ENCODE results near the gene DHX58. TPM values are rescaled to one million over a fixed set of nuclear protein-coding genes. Genes with fewer than 3 reads are reported as not detected.
A peak's percentile ranks its signal among the peaks of the same experiment; 100 is the strongest.

The DHX58 gene
- total and polyA plus RNA-seq, 2 donors (not counting 1 experiment from before 2014, with no cell fraction given): 39.7 to 57.6 TPM

GRCh38 chr17:42116705-42117396 lies 4.3 kb upstream of the DHX58 start:
- Mint-ChIP-seq H3K4me3 (peak overlapping the region; percentile 6), H3K27me3 (no peaks in the 10 kb centered on the region), H3K27ac (peak overlapping the region; percentile 24), H3K9me3 (ENCODE audit: insufficient read depth) (no peaks in the 10 kb centered on the region), H3K4me1 (peaks cover 55% of the 10 kb centered on the region)
- Histone ChIP-seq H3K9me3 (ENCODE audit: control extremely low read depth in 1 of 3, control insufficient read depth in 2 of 3, insufficient read depth in 1 of 3, low read length in 2 of 3) (no peaks in the 10 kb centered on the region), H2AFZ (ENCODE audit: insufficient read depth, low read depth, low read length, poor library complexity, severe bottlenecking) (no peak overlapping the region), H3K9ac (ENCODE audit: low read length) (no peak overlapping the region), H3K36me3 (replicated peaks in 1 of 2; ENCODE audit: control extremely low read depth in 1 of 2, control insufficient read depth in 1 of 2, extremely low read depth in 1 of 2, insufficient read depth in 2 of 2, low read length in 1 of 2) (peaks cover 0 to 30% of the 10 kb centered on the region in 2 experiments), H3K4me2 (replicated peaks; ENCODE audit: low read depth, low read length, poor library complexity, severe bottlenecking) (peak overlapping the region; percentile 68), H3K27me3 (replicated peaks in 1 of 4; ENCODE audit: control extremely low read depth in 1 of 4, control insufficient read depth in 3 of 4, insufficient read depth in 4 of 4, low read length in 3 of 4) (no peaks in the 10 kb centered on the region), H3K79me2 (ENCODE audit: control insufficient read depth, insufficient read depth, low read length) (peaks cover 10% of the 10 kb centered on the region), H3K4me3 (ENCODE audit: control extremely low read depth in 1 of 5, extremely low read depth in 1 of 5, insufficient read depth in 1 of 5, low read depth in 2 of 5, low read length in 4 of 5) (no peak overlapping the region), H3K4me1 (ENCODE audit: control insufficient read depth in 2 of 2, insufficient read depth in 2 of 2, low read length in 2 of 2) (peaks cover 37 to 56% of the 10 kb centered on the region in 2 donors), H3K27ac (ENCODE audit: low read length in 2 of 2) (peak overlapping the region in 1 of 2 donors; percentile 77), H4K20me1 (ENCODE audit: control insufficient read depth, insufficient read depth, low read length, poor library complexity, severe bottlenecking) (no peaks in the 10 kb centered on the region)
- TF ChIP-seq CTCF (IDR thresholded peaks at IDR 0.05) (peak; percentile 80), EZH2 (IDR thresholded peaks at IDR 0.05; ENCODE audit: borderline replicate concordance, insufficient read depth, low read depth, low read length, poor library complexity, severe bottlenecking) (no peak)
- intact Hi-C loops (cut with micrococcal nuclease): loop anchor here (1.0 to 10.0 kb wide), 8 partner anchors 10 to 379 kb away; partner anchors contain the start of genes NKIRAS2, ODAD4 and STAT3
- ChIA-PET POLR2A (interaction anchor here (2.4 kb wide), 1 partner anchor 91 kb away, joined by 11 read pairs; no protein-coding TSS in a partner anchor), CTCF (interaction anchor here (1.1 to 7.0 kb wide), 16 partner anchors 9 to 184 kb away, joined by 3 to 115 read pairs (median 10); partner anchors contain the start of genes CNP, DNAJC7, KCNH4 and NKIRAS2)
- peak; percentile 90 for DNase-seq
- peak; percentile 44 for ATAC-seq (ENCODE audit: low read depth)
- WGBS (ENCODE audit: insufficient coverage): 51% methylated on average over 18 of the region's 18 CpGs

- Histone ChIP-seq H3K4me2 (replicated peaks; ENCODE audit: low read depth, low read length, poor library complexity, severe bottlenecking) (no peak overlapping the region), H3K4me3 (ENCODE audit: control extremely low read depth in 1 of 5, extremely low read depth in 1 of 5, insufficient read depth in 1 of 5, low read depth in 2 of 5, low read length in 4 of 5) (no peak overlapping the region), H3K4me1 (ENCODE audit: control insufficient read depth in 2 of 2, insufficient read depth in 2 of 2, low read length in 2 of 2) (peaks cover 35 to 49% of the 10 kb centered on the region in 2 donors), H4K20me1 (ENCODE audit: control insufficient read depth, insufficient read depth, low read length, poor library complexity, severe bottlenecking) (no peaks in the 10 kb centered on the region), H3K9me3 (ENCODE audit: control extremely low read depth in 1 of 3, control insufficient read depth in 2 of 3, insufficient read depth in 1 of 3, low read length in 2 of 3) (no peaks in the 10 kb centered on the region), H3K9ac (ENCODE audit: low read length) (no peak overlapping the region), H3K36me3 (replicated peaks in 1 of 2; ENCODE audit: control extremely low read depth in 1 of 2, control insufficient read depth in 1 of 2, extremely low read depth in 1 of 2, insufficient read depth in 2 of 2, low read length in 1 of 2) (peaks cover 0 to 33% of the 10 kb centered on the region in 2 experiments), H3K27ac (ENCODE audit: low read length in 2 of 2) (no peak overlapping the region), H3K79me2 (ENCODE audit: control insufficient read depth, insufficient read depth, low read length) (peaks cover 14% of the 10 kb centered on the region), H3K27me3 (replicated peaks in 1 of 4; ENCODE audit: control extremely low read depth in 1 of 4, control insufficient read depth in 3 of 4, insufficient read depth in 4 of 4, low read length in 3 of 4) (no peaks in the 10 kb centered on the region), H2AFZ (ENCODE audit: insufficient read depth, low read depth, low read length, poor library complexity, severe bottlenecking) (no peak overlapping the region)
- peak overlapping the region; percentile 76 for H3K27ac Mint-ChIP-seq
- no peaks in the 10 kb centered on the region for H3K9me3 Mint-ChIP-seq (ENCODE audit: insufficient read depth)
- ATAC-seq (ENCODE audit: low read depth): no peak
- ChIA-PET POLR2A (interaction anchor here (0.6 to 1.5 kb wide), 4 partner anchors 10 to 416 kb away, joined by 3 to 4 read pairs (median 3); partner anchors contain the start of gene CNP), CTCF (interaction anchor here (1.0 to 6.9 kb wide), 6 partner anchors 47 to 151 kb away, joined by 3 to 115 read pairs (median 12); partner anchors contain the start of genes CNP, DNAJC7 and NKIRAS2)
- no peaks in the 10 kb centered on the region for H3K27me3 Mint-ChIP-seq
- peak; percentile 8 for DNase-seq
- intact Hi-C loops (cut with micrococcal nuclease): loop anchor here (10.0 kb wide), 1 partner anchor 271 kb away; the partner anchor contains the start of gene STAT3
- TF ChIP-seq CTCF (IDR thresholded peaks at IDR 0.05) (no peak), EZH2 (IDR thresholded peaks at IDR 0.05; ENCODE audit: borderline replicate concordance, insufficient read depth, low read depth, low read length, poor library complexity, severe bottlenecking) (no peak)
- peak overlapping the region; percentile 62 for H3K4me3 Mint-ChIP-seq
- no CpG with 5 or more reads among the region's 9 CpGs for WGBS (ENCODE audit: insufficient coverage)
- H3K4me1 Mint-ChIP-seq: peaks cover 54% of the 10 kb centered on the region
These were observed 1.6 kb upstream of the DHX58 start for GRCh38 chr17:42114118-42114517.
